Tibial artery (tissue), 4 donors: ENCODE data around the gene SLC44A4.

Experiments
- DNase-seq, 2 donors: peaks; one replicate each; pipeline ENCODE4 v3.0.0-alpha.2; 2019
- H3K27ac ChIP-seq, 2 donors: fragments of 200-600 bp; sonication (generic) in 1 of 2; 1 replicate in 1 of 2; 2 replicates in 1 of 2; pipeline ENCODE4 v1.5.1; 2018 to 2019; ENCODE audit warnings: mild to moderate bottlenecking in 1 of 2
- H3K27me3 ChIP-seq, 2 donors: fragments of 200-600 bp; sonication (generic) in 1 of 2; one replicate each; pipeline versions ENCODE4 v1.5.1 to v1.6.0; 2016 to 2019
- H3K36me3 ChIP-seq, 3 donors: fragments of 200-600 bp; sonication (generic) in 2 of 3; one replicate each; pipeline ENCODE4 v1.5.1; 2016 to 2019; ENCODE audit warnings: mild to moderate bottlenecking in 2 of 3
- H3K4me1 ChIP-seq, 4 donors: fragments of 200-600 bp; sonication (generic) in 2 of 4; 1 replicate in 3 of 4; 2 replicates in 1 of 4; pipeline ENCODE4 v1.5.1; 2016 to 2019
- H3K4me3 ChIP-seq, 2 donors: fragments of 200-600 bp; sonication (generic) in 1 of 2; 1 replicate in 1 of 2; 2 replicates in 1 of 2; pipeline ENCODE4 v1.5.1; 2018 to 2019; ENCODE audit warnings: mild to moderate bottlenecking in 2 of 2
- H3K9me3 ChIP-seq, 3 donors: fragments of 200-600 bp; sonication (generic) in 1 of 3; one replicate each; pipeline ENCODE4 v1.5.1; 2016 to 2019
- intact Hi-C: fragments of 100-400 bp; cut with DNase I; formaldehyde crosslinking; loops from one replicate; pipeline ENCODE4 v1.15.0; 2023; ENCODE audit warnings: low total_unique reads
- TF ChIP-seq, protein P1 (sequence below), 2 experiments: fragments of 200-600 bp in 1 of 2; fragments of 450-650 bp in 1 of 2; IDR thresholded peaks; one replicate each; pipeline ENCODE4 v1.5.1; 2017 to 2019; ENCODE audit warnings: antibody characterized with exemption in 2 of 2, mild to moderate bottlenecking in 1 of 2, moderate library complexity in 1 of 2

The SLC44A4 gene

DNA sequence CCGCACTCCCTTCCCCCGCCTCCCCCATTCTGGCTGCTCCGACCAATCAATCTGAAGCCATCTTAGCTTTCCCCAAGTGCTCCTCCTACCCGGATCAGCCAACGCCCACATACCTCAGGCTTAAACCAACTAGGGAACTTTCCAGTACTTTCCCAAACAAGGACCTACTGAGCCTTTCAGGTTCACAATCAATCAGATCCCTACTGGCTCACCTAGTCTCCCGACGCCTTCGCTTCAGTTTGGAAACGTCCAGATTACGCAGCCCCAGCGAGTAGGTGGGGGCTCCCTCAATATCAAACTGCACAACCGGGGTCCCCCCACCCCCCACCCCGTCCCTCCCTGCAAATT lies 64.1 kb downstream of the SLC44A4 start:
- peak overlapping the region; percentile 56 to 57 for H3K4me3 ChIP-seq
- intact Hi-C loops = loop anchor here (5.0 kb wide), 1 partner anchor 1033 kb away; no protein-coding TSS in a partner anchor
- H3K4me1 ChIP-seq = peaks cover 0 to 31% (median 18%) of the 10 kb centered on the region in 4 donors
- no peaks in the 10 kb centered on the region for H3K36me3 ChIP-seq
- TF ChIP-seq, protein P1, sequence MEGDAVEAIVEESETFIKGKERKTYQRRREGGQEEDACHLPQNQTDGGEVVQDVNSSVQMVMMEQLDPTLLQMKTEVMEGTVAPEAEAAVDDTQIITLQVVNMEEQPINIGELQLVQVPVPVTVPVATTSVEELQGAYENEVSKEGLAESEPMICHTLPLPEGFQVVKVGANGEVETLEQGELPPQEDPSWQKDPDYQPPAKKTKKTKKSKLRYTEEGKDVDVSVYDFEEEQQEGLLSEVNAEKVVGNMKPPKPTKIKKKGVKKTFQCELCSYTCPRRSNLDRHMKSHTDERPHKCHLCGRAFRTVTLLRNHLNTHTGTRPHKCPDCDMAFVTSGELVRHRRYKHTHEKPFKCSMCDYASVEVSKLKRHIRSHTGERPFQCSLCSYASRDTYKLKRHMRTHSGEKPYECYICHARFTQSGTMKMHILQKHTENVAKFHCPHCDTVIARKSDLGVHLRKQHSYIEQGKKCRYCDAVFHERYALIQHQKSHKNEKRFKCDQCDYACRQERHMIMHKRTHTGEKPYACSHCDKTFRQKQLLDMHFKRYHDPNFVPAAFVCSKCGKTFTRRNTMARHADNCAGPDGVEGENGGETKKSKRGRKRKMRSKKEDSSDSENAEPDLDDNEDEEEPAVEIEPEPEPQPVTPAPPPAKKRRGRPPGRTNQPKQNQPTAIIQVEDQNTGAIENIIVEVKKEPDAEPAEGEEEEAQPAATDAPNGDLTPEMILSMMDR (IDR thresholded peaks at IDR 0.05) = no peak
- no peaks in the 10 kb centered on the region for H3K27me3 ChIP-seq
- DNase-seq = peak; percentile 98 to 99
- peak overlapping the region; percentile 89 to 97 for H3K27ac ChIP-seq
- no peaks in the 10 kb centered on the region for H3K9me3 ChIP-seq

DNA sequence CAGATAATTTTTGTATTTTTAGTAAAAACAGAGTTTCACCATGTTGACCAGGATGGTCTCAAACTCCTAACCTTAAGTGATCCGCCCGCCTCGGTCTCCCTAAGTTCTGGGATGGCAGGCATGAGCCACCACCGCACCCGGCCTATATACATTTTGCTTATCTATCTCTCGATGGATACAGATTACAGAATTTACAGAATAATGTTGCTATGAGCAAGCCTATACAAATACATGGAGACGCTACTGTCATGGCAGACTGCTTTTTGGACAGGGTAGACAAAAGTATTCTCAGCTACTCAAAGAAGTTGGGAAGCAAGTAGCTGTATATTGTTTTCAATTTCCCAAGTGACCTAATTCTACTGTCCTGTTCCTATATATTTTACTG lies 65.3 kb downstream of the SLC44A4 start:
- Histone ChIP-seq H3K27me3 (no peaks in the 10 kb centered on the region), H3K9me3 (no peaks in the 10 kb centered on the region), H3K4me1 (peaks cover 0 to 21% (median 10%) of the 10 kb centered on the region in 4 donors), H3K27ac (peak overlapping the region; percentile 89 to 97), H3K36me3 (no peaks in the 10 kb centered on the region), H3K4me3 (no peak overlapping the region)
- TF ChIP-seq, protein P1 (IDR thresholded peaks at IDR 0.05) = no peak
- intact Hi-C loops = loop anchor here (5.0 kb wide), 1 partner anchor 1034 kb away; no protein-coding TSS in a partner anchor
- no peak for DNase-seq
